Thyroid gland (tissue), 4 donors: ENCODE results near the gene OLAH. TPM values are rescaled to one million over a fixed set of nuclear protein-coding genes. Genes with fewer than 3 reads are reported as not detected.

Source experiments
- DNase-seq, 2 donors: peaks; one replicate each; pipeline ENCODE4 v3.0.0-alpha.2; 2019
- H3K27ac ChIP-seq, 3 donors: fragments of 200-600 bp; sonication (generic); 1 replicate in 2 of 3; 2 replicates in 1 of 3; pipeline ENCODE4 v1.5.1; 2016 to 2019; ENCODE audit warnings: mild to moderate bottlenecking in 1 of 3, moderate library complexity in 1 of 3
- H3K27me3 ChIP-seq: fragments of 200-600 bp; sonication (generic); one replicate; pipeline ENCODE4 v1.5.1; 2019
- H3K36me3 ChIP-seq, 2 donors: fragments of 200-600 bp; sonication (generic); one replicate each; pipeline ENCODE4 v1.5.1; 2016 to 2019
- H3K4me1 ChIP-seq, 2 donors: fragments of 200-600 bp; sonication (generic); one replicate each; pipeline ENCODE4 v1.5.1; 2017 to 2019
- H3K4me3 ChIP-seq, 3 donors: fragments of 200-600 bp; sonication (generic); replicated peaks in 1 of 3; 1 replicate in 2 of 3; 2 replicates in 1 of 3; pipeline ENCODE4 v1.5.1; 2016; ENCODE audit warnings: mild to moderate bottlenecking in 1 of 3
- H3K9me3 ChIP-seq: fragments of 200-600 bp; sonication (generic); one replicate; pipeline ENCODE4 v1.5.1; 2017
- CTCF ChIP-seq, 6 experiments: fragments of 200-600 bp in 3 of 6; fragments of 450-650 bp in 3 of 6; sonication (generic) in 3 of 6; IDR thresholded peaks; one replicate each; pipeline ENCODE4 v1.5.1; 2016 to 2019; ENCODE audit warnings: antibody characterized with exemption in 6 of 6, mild to moderate bottlenecking in 2 of 6, inconsistent platforms in 1 of 6, moderate library complexity in 1 of 6
- POLR2A ChIP-seq, 2 donors: fragments of 450-650 bp; IDR thresholded peaks; one replicate each; pipeline ENCODE4 v1.6.1; 2017; ENCODE audit warnings: antibody characterized with exemption in 2 of 2, mild to moderate bottlenecking in 2 of 2, moderate library complexity in 1 of 2
- WGBS, 2 donors: methylation state at CpG; one replicate each; pipeline ENCODE4 v1.1.5; 2017; 5-methylcytosine and 5-hydroxymethylcytosine counted together
- intact Hi-C: fragments of 100-400 bp; cut with DNase I; formaldehyde crosslinking; loops from one replicate; pipeline ENCODE4 v1.15.1; 2023
- total RNA-seq, 4 donors: library from RNA; depleted of rRNA; stranded (reverse); fragments of >200 nt; gene quantifications; one replicate each; pipeline ENCODE4 v1.2.3, GENCODE V29; 2016

The OLAH gene
- total RNA-seq, 4 donors from 2014 or later = 4.8 TPM; not detected in 3

- Histone ChIP-seq H3K27ac (no peak overlapping the region), H3K4me3 (no peak overlapping the region), H3K4me1 (peaks cover 0 to 3% of the 10 kb centered on the region in 2 donors), H3K36me3 (no peaks in the 10 kb centered on the region), H3K9me3 (no peaks in the 10 kb centered on the region), H3K27me3 (no peaks in the 10 kb centered on the region)
- no peak for DNase-seq
- intact Hi-C loops = loop anchor here (5.0 kb wide), 1 partner anchor 214 kb away; the partner anchor contains the start of gene SUV39H2
- 80 to 85% methylated on average over 5 of the region's 5 CpGs for WGBS, 2 donors
- TF ChIP-seq POLR2A (IDR thresholded peaks at IDR 0.05) = no peak
- no peak for TF ChIP-seq CTCF (IDR thresholded peaks at IDR 0.05)
These were observed 47.7 kb downstream of the OLAH start for GRCh38 chr10:15091418-15091817.

- DNase-seq = no peak
- Histone ChIP-seq H3K4me3 (no peak overlapping the region), H3K27me3 (no peaks in the 10 kb centered on the region), H3K36me3 (no peaks in the 10 kb centered on the region), H3K4me1 (peaks cover 1 to 6% of the 10 kb centered on the region in 2 donors), H3K27ac (no peak overlapping the region), H3K9me3 (no peaks in the 10 kb centered on the region)
- TF ChIP-seq POLR2A (IDR thresholded peaks at IDR 0.05) (no peak), CTCF (IDR thresholded peaks at IDR 0.05) (no peak)
- intact Hi-C loops = loop anchor here (5.0 kb wide), 1 partner anchor 216 kb away; the partner anchor contains the start of gene SUV39H2
- 83 to 88% methylated on average over 16 of the region's 16 CpGs for WGBS, 2 donors
These were observed 49.2 kb downstream of the OLAH start for GRCh38 chr10:15092855-15093408.

- H3K27ac ChIP-seq = peak overlapping the region; percentile 93 to 100 (median 96)
- H3K4me3 ChIP-seq = peak overlapping the region; percentile 90 to 99 (median 98)
- H3K9me3 ChIP-seq = no peaks in the 10 kb centered on the region
- 1 to 2% methylated on average over 11 of the region's 11 CpGs for WGBS, 2 donors
- DNase-seq = no peak
- no peaks in the 10 kb centered on the region for H3K36me3 ChIP-seq
- intact Hi-C loops = no loop called here
- peaks cover 19 to 27% of the 10 kb centered on the region in 2 donors for H3K4me1 ChIP-seq
- H3K27me3 ChIP-seq = no peaks in the 10 kb centered on the region
- TF ChIP-seq POLR2A (IDR thresholded peaks at IDR 0.05) = no peak
- TF ChIP-seq CTCF (IDR thresholded peaks at IDR 0.05) = no peak
These were observed 52.9 kb downstream of the OLAH start for GRCh38 chr10:15096661-15097010.

GRCh38 chr10:15097011-15097812 is 53.5 kb downstream of the OLAH start, which contains the start of gene RPP38:
Gene RPP38 (plus strand): TSS chr10:15097355. CDS start chr10:15103315, 5,960 bp downstream.
- intact Hi-C loops = no loop called here

More at GRCh38 chr10:15097011-15097812, 53.5 kb downstream of the OLAH start, which contains the start of gene RPP38:
- 0% methylated on average over 24 to 27 of the region's 84 CpGs for WGBS, 2 donors
- Histone ChIP-seq H3K36me3 (no peaks in the 10 kb centered on the region), H3K9me3 (no peaks in the 10 kb centered on the region), H3K4me3 (peak within 1 kb of the TSS; percentile 90 to 99 (median 98)), H3K27ac (peak within 1 kb of the TSS; percentile 93 to 100 (median 96)), H3K4me1 (peaks cover 19 to 27% of the 10 kb centered on the region in 2 donors), H3K27me3 (no peaks in the 10 kb centered on the region)
- DNase-seq = peak; percentile 97
- TF ChIP-seq CTCF (IDR thresholded peaks at IDR 0.05) = no peak
- peak; percentile 24 to 86 for TF ChIP-seq POLR2A (IDR thresholded peaks at IDR 0.05)
